GM12892 (cell line): Measurements from ENCODE around the gene HERC6.

ENCODE experiments used
- POLR2A ChIP-seq: IDR thresholded peaks from 2 replicates; pipeline ENCODE4 v1.6.1; 2011; ENCODE audit warnings: low read depth, low read length, control low read depth
- POLR2AphosphoS5 ChIP-seq: IDR thresholded peaks from 2 replicates; pipeline ENCODE4 v1.6.1; 2011; ENCODE audit warnings: low read depth, low read length, control low read depth

GRCh38 chr4:88449290-88449689 lies 70.6 kb downstream of the HERC6 start:
- no peak for TF ChIP-seq POLR2AphosphoS5
- TF ChIP-seq POLR2A = no peak
